Activated T-cell treated with anti-CD3 and anti-CD28 coated beads for 48 hours (primary cell): ENCODE measurements around the gene TMTC2.

ENCODE experiments used
- DNase-seq: peaks from one replicate; pipeline ENCODE4 v3.0.0-alpha.2; 2020; ENCODE audit warnings: low read depth

The TMTC2 gene

DNA sequence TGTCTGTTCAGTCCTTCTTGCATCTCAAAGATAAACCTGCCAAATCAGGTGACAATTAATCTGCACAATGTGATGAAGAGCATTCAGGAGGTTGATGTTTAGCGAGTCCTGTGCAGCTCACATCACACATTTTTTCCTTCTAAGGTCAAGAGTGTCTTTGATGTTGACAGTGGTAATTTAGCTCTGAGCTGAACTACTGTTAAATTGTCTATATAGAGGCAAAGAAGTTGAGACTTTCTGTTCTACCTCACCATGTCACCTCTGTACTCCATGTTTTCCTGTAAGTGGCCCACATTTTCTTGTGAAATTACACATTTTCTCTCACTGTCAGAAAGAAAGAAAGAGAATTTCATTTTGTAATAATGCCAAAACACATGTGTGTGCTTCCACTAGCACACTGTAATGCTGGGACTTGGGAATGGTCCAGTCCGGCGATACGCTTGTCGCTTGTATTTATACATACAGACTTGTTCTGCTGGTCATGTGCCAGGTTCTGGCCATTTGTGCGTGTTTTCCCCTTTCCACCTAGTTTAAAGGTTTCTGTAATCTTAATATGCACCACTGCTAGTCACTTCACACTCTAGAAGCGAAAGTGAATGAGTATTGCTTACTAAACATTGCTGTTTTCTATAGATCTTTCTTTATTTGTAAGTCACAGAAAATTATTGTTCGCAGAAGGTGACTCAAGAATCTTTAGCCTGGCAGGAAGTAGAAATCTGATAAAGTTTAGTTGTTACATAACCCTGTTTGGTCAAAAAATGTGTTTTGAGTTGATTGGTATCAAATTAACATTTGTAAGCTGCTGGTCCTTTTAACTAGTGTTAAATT is 328.9 kb downstream of the TMTC2 start:
- no peak for DNase-seq

DNA sequence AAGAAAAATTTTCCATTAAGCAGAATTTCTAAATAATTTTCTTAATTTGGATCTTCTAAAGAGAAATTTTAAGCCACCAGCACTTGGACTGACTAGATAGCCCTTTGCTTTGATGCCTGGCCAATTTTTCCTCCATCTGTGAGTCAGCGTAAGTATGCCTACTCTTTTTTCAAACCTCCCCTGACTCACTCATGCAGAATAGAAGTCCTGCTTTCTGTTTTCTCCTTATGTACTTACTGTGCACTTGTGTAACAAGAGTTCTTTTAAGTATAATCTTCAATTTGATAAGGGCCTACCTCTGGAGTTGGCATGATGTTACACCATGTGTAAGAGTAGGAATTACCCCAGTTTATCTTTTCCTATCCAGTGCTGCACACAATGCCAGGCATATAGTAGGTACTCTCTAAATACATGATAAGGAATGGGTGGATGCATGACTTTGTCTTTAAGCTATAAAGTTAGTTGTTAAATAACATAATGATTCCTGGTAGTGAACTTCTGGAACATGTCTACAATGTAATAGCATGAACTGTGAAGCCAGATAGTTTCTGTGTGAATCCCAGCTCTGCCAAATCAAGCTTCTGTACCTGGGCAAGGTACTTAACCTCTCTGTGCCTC is 329.6 kb downstream of the TMTC2 start:
- DNase-seq, result no peak

DNA sequence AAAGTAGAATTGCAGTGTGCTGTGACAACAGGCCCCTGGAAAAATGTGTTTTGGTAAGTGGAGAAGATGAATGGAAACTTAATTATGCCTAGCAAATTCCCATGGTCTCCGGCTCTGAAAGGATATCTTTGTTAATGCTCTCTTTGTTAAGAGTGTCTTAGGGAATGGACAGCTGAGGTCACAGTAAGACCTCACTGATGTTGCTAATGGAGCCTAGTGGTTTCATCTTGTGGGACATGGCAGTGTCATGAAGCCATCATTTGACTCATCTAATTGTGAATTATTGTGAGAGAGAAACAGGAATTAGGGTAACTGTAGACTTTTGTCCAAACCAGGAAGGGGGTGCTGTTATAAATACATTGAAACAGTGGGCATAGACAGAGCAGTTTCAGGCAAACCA is 330.3 kb downstream of the TMTC2 start:
- no peak for DNase-seq

DNA sequence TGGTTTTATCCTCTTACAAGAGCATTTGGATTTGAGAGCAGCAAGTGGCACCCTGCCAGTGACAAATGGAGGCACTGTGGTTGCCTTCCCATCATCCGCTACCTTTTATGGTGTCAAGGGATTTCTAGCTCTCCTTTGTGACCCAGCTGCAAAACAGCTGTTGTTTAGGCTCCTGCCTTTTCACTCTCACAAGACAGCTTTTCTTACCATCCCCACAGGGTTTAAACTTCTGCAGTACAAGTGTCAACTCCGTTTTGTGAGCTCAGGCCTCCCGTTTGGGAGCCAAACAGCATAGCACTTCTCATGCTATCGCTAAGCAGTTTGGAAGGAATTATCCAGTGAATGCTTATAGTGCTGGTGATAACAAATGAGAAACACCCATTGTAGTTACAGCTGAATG is 331.4 kb downstream of the TMTC2 start:
- no peak for DNase-seq

DNA sequence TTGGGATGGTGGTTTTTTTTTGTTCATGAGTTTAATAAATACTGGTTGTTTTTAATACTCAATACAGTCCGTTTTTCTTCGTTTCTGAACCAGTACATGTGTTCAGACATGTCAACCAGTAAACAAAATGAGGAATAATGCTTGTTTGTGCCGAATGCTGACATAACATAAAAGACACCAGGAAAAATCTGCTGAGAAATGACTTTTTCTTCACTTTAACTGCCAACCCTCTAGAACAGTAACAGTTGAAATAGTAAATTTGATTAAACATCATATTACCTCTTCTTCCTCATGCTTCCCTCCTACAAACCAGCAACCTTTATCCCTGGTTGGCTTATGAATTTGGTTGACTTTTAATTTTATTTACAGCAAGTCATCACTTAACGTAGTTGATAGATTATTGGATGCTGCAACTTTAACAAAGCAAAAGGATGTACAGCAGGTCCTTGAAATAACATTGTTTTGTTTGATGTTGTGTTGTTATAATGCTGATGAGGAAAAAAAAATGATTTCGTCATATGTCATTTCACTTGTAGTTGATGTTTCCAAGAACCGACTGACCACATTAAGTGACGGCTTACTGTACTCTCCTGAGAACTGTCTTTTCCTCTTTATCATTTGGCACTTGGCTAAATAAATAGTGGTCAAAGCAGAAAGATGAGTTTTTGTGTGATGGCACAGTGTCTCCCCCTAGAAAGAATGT is 340.5 kb downstream of the TMTC2 start:
- DNase-seq, result no peak

DNA sequence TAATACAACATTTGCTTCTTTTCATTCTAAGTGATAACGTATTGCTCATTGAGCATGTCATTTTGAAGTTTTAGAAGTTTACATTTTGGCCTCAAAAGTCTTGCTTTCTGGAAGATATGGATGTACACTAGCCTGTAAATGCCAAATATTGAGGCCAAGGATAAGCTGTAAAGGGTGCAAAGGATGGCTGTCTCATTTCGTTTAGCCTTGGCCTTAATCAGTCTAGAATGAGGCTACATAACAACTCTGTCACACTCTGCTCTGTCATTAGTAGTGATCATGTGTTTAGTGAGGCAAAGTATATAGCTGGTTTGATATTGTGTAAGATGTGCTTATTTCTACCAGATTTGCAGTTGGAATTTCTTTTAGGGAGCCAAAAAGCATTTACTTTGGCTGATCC is 344.5 kb downstream of the TMTC2 start:
- DNase-seq, result no peak

DNA sequence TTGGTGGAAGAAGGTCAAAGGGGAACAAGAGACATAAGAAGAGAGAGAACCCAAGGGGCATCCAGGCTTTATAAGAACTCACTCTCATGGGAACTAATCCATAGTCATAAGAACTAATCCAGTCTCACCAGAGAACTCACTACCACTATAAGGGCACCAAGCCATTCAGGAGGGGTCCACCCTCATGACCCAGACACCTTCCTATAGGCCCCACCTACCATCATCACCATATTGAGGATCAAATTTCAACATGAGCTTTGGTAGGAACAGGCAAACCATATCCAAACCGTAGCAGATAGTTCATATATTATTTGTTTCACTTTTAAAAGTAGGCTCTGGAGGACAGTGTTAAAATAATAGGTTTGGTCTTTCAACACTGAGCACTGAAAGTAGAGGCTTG is 350.1 kb downstream of the TMTC2 start:
- no peak for DNase-seq

DNA sequence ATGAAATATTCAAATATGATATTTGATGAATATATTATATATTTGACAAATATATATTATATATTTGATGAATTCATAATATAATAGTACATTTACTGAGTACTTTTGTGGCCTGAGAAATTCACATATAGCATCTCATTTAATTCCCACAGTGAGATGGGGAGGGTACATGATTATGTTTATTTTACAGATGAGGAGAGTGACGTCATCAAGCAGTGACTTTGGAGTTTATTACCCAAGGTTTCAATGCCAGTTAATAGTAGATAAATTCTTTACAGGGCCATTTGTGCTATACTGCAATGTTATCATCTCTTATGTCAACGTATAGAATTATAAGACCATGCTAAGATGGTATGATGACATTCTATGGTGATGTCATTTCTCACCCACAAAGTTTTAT is 352.7 kb downstream of the TMTC2 start:
- DNase-seq, result no peak

DNA sequence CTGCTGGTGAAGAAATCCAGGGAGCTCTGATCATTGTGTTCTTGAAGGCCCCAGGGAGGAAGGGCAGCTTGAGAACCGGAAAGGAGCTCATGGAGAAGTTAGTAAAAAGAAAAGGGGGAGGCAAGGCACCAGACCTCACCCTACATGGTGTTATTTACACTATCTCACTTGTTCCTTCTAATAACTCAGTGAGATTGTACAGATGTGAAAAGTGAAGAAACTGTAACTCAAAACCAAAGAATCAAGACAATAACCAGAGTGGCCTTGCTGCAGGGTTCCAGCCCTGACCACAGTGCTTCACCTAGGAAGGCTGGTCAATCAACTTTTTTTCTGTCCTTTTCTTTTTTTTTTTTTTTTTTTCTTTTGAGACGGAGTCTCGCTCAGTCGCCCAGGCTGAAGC is 353.6 kb downstream of the TMTC2 start:
- DNase-seq, result no peak

DNA sequence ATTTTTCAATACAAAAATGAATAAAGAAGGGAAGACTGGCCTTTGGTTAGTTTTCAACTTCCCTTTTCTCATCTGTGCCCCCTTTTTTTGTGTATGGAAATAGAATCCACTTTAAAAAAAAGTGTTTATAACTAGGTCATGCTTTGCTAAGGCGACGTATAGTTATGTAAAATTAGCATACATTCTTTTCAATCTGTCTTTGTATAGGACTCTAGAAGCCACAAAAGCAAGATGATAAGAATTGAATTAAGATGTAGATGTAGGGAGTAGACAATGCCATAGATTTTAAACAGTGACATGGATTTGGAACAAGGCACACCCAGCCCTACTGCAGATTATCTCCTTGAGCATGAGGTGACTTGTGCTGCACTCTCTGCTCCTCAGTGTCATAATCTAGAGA is 354.3 kb downstream of the TMTC2 start:
- no peak for DNase-seq

DNA sequence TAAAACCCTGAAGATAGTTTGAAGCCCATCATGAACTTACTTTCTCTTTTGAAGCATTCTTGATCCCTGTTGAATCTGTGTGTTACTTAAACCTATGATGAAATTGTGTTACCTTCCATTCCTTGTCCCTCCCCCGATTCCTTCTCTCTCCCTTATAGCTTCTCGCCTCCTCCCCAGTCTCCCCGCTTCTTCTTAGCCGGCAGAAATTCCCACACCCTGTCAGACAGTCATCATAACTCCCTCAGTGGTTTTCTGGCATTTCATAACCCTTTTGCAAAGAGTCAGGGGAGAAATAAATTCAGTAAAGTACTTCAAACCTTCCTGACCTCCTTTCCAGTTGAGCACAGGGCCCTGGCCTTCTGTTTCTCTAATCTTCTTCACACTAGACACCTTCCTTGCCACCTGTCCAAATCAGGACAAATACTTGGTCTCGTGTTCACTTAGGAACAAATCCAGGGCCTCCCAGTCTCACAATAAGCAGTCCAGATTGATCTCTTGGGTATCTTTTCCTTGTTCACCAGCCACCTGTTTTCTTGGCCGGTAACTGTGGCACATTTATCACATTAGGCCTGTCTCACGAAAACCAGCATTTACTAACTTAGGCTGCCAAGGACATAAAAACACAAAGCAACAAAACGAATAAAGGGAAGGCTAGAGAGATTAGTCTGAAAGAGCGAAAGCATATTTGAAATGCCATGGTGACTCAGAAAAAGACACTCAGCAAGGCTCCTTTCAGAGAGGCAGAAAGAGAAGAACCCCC is 355.9 kb downstream of the TMTC2 start:
- no peak for DNase-seq

DNA sequence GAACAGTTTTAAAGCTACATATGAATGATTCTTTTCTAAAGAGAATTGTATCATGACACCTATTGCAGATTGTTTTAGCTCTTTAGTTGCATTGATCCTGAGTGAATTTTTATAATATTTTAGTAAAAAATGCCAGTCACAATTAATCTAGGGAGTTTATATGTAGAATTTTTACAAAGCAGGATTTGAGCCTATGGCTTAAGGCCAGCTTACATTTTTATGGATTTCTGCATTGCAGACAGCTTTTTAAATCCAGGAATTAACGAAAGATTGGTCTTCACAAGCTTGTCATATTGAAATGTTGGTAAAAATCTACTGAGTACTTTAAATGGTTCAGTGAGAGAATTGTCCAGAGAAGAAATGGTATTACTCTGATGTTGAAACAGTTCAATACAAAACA is 358.0 kb downstream of the TMTC2 start:
- DNase-seq, result no peak

DNA sequence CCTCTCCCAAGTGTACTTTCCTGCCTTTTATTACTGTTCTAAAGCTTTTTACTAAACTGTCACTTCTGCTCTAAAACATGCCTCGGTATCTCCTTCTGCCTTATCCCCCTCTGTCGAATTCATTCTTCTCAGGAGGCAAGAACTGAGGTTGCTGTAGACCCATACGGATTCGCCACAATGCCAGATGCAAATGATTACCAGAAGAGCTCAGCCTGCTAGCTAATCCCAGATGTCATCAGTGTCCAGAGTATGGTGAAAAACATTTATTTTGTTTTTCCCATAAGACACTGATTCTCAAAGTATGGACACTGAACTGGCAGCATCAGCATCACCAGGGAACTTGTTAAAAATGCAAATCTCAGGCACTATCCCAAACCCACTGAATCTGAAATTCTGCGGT is 359.3 kb downstream of the TMTC2 start:
- DNase-seq, result no peak

DNA sequence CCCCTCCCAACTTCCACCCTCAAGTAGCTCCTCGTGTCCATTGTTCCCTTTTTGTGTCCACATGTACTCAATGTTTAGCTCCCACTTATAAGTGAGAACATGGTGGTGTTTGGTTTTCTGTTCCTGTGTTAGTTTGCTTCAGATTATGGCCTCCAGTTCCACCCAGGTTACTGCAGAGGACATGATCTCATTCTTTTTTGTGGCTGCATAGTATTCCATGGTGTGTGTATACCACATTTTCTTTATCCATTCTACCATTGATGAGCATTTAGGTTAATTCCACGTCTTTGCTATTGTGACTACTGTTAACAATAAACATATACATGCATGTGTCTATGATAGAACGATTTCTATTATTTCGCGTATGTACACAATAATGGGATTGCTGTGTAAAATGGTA is 362.6 kb downstream of the TMTC2 start:
- no peak for DNase-seq

DNA sequence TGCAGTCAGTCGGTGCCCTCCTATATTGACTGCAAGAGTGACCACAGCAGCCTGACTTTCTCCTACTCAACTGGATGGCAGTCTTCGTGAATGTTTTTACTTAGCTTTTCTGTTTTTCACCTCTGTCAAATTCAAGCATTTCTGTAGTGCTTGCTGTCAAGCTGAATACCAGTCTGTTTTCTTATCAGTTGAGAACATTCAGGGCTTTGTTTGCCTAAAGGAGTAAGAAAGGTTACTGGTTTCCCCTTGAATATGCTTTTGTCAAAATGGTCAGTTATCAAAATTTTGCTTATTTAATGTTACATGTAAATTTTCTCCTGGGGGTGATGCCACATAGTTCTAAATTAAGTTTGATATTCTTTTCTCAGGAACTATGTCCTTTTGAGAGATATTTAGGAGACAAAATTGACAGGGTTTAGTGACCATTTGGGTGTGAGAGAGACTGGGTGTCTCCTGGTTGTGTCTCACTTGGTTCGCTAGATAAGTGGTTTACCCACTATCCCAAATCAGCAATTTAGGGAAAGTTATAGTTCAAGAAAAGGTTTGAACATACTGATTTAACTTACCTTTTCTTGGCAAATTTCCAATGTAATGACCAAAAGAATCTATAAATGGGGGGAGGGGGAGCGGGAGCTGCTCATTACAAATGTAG is 366.3 kb downstream of the TMTC2 start:
- no peak for DNase-seq

DNA sequence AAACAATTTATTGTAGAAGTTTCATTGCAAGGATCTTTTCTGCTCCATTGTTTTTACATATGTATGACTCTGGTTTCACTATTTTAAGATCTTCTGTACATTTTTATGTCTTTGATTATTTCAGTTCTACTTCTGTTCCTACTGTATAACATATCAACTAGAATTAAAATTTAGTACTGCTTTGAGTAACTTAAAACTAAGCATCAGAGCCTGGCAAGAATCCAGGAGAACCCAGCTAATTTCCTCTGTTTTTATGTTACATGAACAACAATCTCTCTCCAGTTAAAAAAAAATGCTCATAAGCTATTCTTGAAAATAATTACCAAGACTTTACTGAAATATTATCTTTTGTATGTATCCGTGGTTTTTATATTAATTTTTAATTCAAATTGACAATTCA is 370.7 kb downstream of the TMTC2 start:
- DNase-seq, result no peak

DNA sequence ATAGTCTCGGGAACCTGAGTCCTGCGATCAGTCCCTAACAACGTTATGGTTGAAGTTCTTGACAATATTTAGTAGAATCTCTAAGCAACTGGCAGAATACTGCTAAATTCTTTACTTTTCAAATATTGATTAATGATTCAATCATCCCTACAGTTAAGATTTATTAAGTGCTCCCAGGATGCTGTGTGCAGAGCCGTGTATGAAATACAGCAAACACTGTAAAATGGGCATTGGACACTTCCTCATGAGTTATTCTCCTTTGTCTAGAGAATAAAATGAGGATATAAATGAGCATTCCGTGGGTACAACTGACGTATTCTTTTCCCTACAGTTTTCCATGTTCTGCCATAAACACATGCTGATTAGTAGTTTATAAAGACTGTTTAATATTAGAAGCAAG is 372.4 kb downstream of the TMTC2 start:
- no peak for DNase-seq

DNA sequence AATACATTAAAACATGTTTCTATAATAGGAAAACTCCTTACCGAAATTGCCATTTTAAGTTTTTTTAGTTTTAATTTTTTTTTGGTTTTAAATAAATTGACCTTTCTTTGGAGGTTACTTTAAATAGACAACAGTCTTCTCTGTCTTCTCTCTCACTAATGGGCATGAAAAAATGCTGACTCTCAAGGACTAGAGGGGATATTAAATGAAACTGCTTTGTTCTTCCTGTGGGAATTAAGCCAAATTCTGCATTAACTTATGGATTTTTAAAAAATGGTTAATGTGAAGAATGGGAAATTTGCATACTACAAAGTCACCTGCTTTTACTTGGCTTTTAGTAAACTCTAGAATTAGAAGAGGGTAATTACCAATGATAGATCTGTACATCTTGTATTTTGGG is 378.9 kb downstream of the TMTC2 start:
- DNase-seq, result no peak

DNA sequence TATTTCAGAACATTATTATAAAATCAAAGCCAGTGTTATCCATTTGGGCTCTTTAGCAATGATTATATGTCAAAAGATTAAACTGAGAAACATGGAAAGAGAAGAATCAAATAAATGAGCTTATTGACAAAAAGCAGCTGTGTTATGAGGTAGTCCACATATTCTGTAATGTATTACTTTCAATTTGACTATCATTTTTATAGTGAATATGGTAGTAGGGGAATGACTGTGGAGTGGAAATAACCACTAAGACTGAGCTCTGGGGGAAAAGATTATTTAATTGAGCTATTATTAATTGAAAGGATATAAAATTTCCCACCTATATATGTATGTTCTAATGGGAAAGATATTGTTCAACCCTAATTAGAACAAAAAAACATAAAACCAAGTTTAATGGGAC is 381.3 kb downstream of the TMTC2 start:
- DNase-seq, result no peak

DNA sequence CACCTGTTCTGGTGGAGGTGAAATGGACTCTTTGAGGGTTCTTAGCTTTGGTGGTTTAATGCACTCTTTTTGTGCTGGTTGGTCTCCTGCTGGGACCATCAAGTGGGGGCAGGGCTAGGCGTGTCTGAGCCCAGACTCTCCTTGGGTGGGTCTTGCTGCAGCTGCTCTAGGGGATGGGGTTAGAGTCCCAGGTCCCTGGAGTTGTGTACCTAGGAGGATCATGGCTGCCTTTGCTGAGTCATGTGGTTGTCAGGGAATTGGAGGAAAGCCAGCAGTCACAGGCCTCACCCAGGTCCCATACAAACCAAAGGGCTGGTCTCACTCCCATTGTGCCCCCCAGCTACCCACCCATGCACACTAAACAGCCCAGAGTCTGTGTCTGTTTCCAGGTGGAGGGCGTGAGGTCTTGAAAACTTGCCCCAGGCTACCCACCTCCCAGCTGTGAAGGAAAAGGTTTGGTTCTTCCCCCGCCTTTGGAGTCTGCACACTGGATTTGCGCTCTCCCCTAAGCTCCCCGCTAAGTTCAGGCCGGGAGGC is 387.7 kb downstream of the TMTC2 start:
- DNase-seq, result no peak

DNA sequence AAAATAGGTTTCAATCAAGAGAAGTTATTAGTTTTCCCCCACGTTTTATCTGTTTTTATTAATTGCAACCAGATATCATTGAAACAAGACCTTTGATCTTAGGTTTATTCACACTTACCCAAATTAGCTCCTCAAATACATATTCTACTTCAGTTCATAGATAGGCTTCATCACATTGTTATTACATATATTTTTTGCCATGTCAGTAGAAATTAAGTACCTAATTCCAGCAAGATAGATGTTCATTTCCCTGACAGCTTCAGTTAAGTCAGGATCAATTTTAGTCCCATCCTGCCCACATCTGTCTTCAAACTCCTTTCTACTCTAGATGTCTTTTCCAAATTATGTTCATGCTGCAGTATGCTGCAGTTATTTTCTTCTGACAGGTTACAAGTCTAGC is 388.8 kb downstream of the TMTC2 start:
- DNase-seq, result no peak

DNA sequence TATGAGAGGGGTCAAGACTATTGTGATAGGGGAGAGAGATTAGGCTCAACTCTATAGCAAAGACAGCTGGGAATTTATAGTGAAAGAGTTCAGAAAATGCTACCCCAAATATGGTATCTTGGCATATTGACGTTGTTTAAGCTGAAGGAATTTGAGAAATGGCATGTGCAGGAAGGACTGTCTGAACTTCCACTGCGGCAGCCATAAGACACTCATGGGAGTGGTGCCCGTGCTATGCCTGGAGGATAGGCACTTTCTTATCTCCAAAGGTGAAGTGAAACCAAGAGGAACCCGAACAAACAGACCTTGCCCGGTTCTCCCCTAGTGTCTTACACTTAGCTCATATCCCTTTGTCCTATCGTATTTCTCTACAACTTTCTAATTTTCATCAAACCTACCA is 390.3 kb downstream of the TMTC2 start:
- no peak for DNase-seq
